Osteocyte (in vitro differentiated cells): ENCODE data around the gene PSMC3. TPM values are rescaled to one million over a fixed set of nuclear protein-coding genes. Genes with fewer than 3 reads are reported as not detected.
A peak's percentile ranks its signal among the peaks of the same experiment; 100 is the strongest.

ENCODE experiments used
- DNase-seq: peaks from one replicate; pipeline ENCODE4 v3.0.0; 2021; ENCODE audit warnings: mixed read lengths; ENCODE audit not compliant: unreplicated experiment; ENCODE audit errors: extremely low spot score
- H3K27ac Mint-ChIP-seq: one replicate; pipeline ENCODE4 v1.8.0; 2021; ENCODE audit warnings: mild to moderate bottlenecking, mixed read lengths; ENCODE audit not compliant: unreplicated experiment
- H3K27me3 Mint-ChIP-seq: one replicate; pipeline ENCODE4 v1.8.0; 2021; ENCODE audit warnings: mixed read lengths; ENCODE audit not compliant: unreplicated experiment
- H3K36me3 Mint-ChIP-seq: one replicate; pipeline ENCODE4 v1.8.0; 2021; ENCODE audit warnings: mixed read lengths; ENCODE audit not compliant: unreplicated experiment
- H3K4me1 Mint-ChIP-seq: one replicate; pipeline ENCODE4 v1.8.0; 2021; ENCODE audit warnings: mixed read lengths; ENCODE audit not compliant: unreplicated experiment
- H3K4me3 Mint-ChIP-seq: one replicate; pipeline ENCODE4 v1.8.0; 2021; ENCODE audit warnings: mild to moderate bottlenecking, moderate library complexity, mixed read lengths; ENCODE audit not compliant: unreplicated experiment
- H3K9me3 Mint-ChIP-seq: one replicate; pipeline ENCODE4 v1.8.0; 2021; ENCODE audit warnings: mixed read lengths; ENCODE audit not compliant: unreplicated experiment
- CTCF ChIP-seq: fragments of 200-600 bp; sonication (generic); IDR thresholded peaks from 2 replicates; pipeline ENCODE4 v1.5.0; 2021; ENCODE audit warnings: antibody characterized with exemption, mild to moderate bottlenecking, moderate library complexity
- total RNA-seq: library from RNA; stranded (reverse); gene quantifications from 2 replicates; pipeline ENCODE4 v1.2.1, GENCODE V29; 2021

Gene PSMC3
- total RNA-seq, 1 donor from 2014 or later = 123 TPM

DNA sequence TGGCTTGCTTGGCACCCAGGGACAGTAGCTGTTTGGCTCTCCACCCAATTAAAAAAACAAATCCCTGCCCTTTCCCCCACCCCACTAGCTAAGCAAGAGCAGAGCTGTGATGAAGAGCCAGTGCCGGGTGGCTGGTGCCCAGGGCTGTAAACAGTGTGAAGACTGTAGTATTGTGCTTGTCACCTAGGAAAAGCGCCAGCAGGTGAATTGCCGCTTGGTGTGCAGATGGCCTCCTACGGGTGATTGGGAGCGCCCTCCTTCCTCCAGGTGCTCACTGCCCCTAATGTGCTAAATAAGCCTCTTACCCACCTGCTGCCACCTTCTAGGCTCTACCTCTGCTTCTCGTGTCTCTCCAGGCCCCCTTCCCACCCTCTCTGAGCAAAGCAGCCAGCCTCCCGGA is 41.1 kb upstream of the PSMC3 start:
- TF ChIP-seq CTCF = no peak
- Mint-ChIP-seq H3K27me3 (no peaks in the 10 kb centered on the region), H3K4me1 (peaks cover 47% of the 10 kb centered on the region), H3K4me3 (no peak overlapping the region), H3K36me3 (peaks cover 28% of the 10 kb centered on the region), H3K9me3 (no peaks in the 10 kb centered on the region), H3K27ac (peak overlapping the region; percentile 80)
- no peak for DNase-seq

- Mint-ChIP-seq H3K9me3 (no peaks in the 10 kb centered on the region), H3K27me3 (no peaks in the 10 kb centered on the region), H3K4me1 (peaks cover 47% of the 10 kb centered on the region), H3K36me3 (peaks cover 27% of the 10 kb centered on the region), H3K27ac (peak overlapping the region; percentile 80), H3K4me3 (no peak overlapping the region)
- DNase-seq = no peak
- TF ChIP-seq CTCF = no peak
Measured at GRCh38 chr11:47466701-47467250, 40.5 kb upstream of the PSMC3 start.

DNA sequence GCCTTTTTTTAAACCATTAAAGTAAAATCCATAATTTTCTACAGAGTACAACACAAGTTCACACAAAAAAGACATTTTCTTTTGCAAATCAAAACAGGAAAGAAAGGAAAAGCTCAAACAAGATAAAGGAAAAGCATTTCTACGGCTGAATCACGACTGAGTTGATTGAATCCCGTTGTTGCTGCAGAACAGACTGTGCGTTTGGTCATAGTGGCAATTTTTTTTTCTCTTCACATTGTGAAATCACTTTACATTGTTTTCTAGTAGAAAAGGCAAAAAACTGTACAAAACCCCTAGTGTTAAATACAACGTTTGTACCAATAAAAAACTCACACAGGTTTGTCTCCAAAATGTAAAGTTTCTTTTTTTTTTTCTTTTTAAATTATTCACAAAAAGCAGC is 40.0 kb upstream of the PSMC3 start:
- Mint-ChIP-seq H3K36me3 (peaks cover 21% of the 10 kb centered on the region), H3K9me3 (no peaks in the 10 kb centered on the region), H3K4me1 (peaks cover 47% of the 10 kb centered on the region), H3K4me3 (peak overlapping the region; percentile 18), H3K27ac (peak overlapping the region; percentile 80), H3K27me3 (no peaks in the 10 kb centered on the region)
- DNase-seq = no peak
- no peak for TF ChIP-seq CTCF

GRCh38 chr11:47464483-47464882 is 38.2 kb upstream of the PSMC3 start:
- Mint-ChIP-seq H3K4me3 (no peak overlapping the region), H3K27me3 (no peaks in the 10 kb centered on the region), H3K9me3 (no peaks in the 10 kb centered on the region), H3K27ac (no peak overlapping the region), H3K4me1 (peaks cover 45% of the 10 kb centered on the region), H3K36me3 (peaks cover 15% of the 10 kb centered on the region)
- DNase-seq = no peak
- no peak for TF ChIP-seq CTCF

GRCh38 chr11:47461876-47462275 is 35.6 kb upstream of the PSMC3 start:
- no peaks in the 10 kb centered on the region for H3K27me3 Mint-ChIP-seq

More at GRCh38 chr11:47461876-47462275, 35.6 kb upstream of the PSMC3 start:
- H3K4me3 Mint-ChIP-seq = no peak overlapping the region
- H3K36me3 Mint-ChIP-seq = peaks cover 3% of the 10 kb centered on the region
- no peaks in the 10 kb centered on the region for H3K9me3 Mint-ChIP-seq
- H3K27ac Mint-ChIP-seq = no peak overlapping the region
- DNase-seq = no peak
- no peak for TF ChIP-seq CTCF
- peaks cover 20% of the 10 kb centered on the region for H3K4me1 Mint-ChIP-seq
